ENCODE data around the gene GPS1.

GRCh38 chr17:82080789-82081464 lies 29.2 kb downstream of the GPS1 start:
- TF ChIP-seq, protein P1, sequence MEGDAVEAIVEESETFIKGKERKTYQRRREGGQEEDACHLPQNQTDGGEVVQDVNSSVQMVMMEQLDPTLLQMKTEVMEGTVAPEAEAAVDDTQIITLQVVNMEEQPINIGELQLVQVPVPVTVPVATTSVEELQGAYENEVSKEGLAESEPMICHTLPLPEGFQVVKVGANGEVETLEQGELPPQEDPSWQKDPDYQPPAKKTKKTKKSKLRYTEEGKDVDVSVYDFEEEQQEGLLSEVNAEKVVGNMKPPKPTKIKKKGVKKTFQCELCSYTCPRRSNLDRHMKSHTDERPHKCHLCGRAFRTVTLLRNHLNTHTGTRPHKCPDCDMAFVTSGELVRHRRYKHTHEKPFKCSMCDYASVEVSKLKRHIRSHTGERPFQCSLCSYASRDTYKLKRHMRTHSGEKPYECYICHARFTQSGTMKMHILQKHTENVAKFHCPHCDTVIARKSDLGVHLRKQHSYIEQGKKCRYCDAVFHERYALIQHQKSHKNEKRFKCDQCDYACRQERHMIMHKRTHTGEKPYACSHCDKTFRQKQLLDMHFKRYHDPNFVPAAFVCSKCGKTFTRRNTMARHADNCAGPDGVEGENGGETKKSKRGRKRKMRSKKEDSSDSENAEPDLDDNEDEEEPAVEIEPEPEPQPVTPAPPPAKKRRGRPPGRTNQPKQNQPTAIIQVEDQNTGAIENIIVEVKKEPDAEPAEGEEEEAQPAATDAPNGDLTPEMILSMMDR (IDR thresholded peaks at IDR 0.05): no peak
- TF ChIP-seq POLR2A (IDR thresholded peaks at IDR 0.05): no peak
